Measurements from ENCODE around the gene MAPK12. TPM values are rescaled to one million over a fixed set of nuclear protein-coding genes. Genes with fewer than 3 reads are reported as not detected.

The MAPK12 gene
- total and polyA plus RNA-seq, 9 of the 15 experiments (the other 6 are each of a cell fraction or from before 2014, with no cell fraction given), result 0.79 to 71.5 (median 32.8) TPM

- TF ChIP-seq ETS1 (conservative IDR thresholded peaks at IDR 0.05; ENCODE audit: control insufficient read depth, low read depth, low read length) (no peak; the same call in 1 of the 2 replicates), SMAD2 (IDR thresholded peaks at IDR 0.05; ENCODE audit: low read depth, low read length) (no peak), ZBTB26 (CRISPR knock-in tag; IDR thresholded peaks at IDR 0.05) (no peak), HBP1 (CRISPR knock-in tag; IDR thresholded peaks at IDR 0.05) (no peak), ELF4 (CRISPR knock-in tag; IDR thresholded peaks at IDR 0.05) (no peak), CCNT2 (IDR thresholded peaks at IDR 0.05; ENCODE audit: borderline replicate concordance, extremely low read depth, insufficient read length, low read depth, low read length) (peak; percentile 22), NR2C2 (CRISPR knock-in tag; IDR thresholded peaks at IDR 0.05) (no peak), NR2C2 (tag; IDR thresholded peaks at IDR 0.05) (peak; percentile 45; the same call in 1 of the 2 replicates), EGR1 (conservative IDR thresholded peaks at IDR 0.05) (no peak), ZNF717 (CRISPR knock-in tag; IDR thresholded peaks at IDR 0.05) (no peak), ZNF408 (CRISPR knock-in tag; IDR thresholded peaks at IDR 0.05; ENCODE audit: low read depth) (no peak), SMARCC2 (IDR thresholded peaks at IDR 0.05; ENCODE audit: low read depth) (no peak), CBX2 (IDR thresholded peaks at IDR 0.05; ENCODE audit: insufficient read depth, low read length, poor library complexity, severe bottlenecking) (no peak), JUN (IDR thresholded peaks at IDR 0.05; ENCODE audit: borderline replicate concordance, low read depth, low read length) (no peak), JUN (CRISPR knock-in tag; IDR thresholded peaks at IDR 0.05; ENCODE audit: borderline replicate concordance) (no peak), SRSF9 (IDR thresholded peaks at IDR 0.05; ENCODE audit: borderline replicate concordance, low read depth, low read length) (no peak), RBBP5 (IDR thresholded peaks at IDR 0.05; ENCODE audit: borderline replicate concordance, insufficient read depth, low read length, poor library complexity, severe bottlenecking) (no peak), GATA2 (CRISPR knock-in tag; IDR thresholded peaks at IDR 0.05) (no peak), HDAC1 (IDR thresholded peaks at IDR 0.05) (no peak), SMARCB1 (IDR thresholded peaks at IDR 0.05; ENCODE audit: insufficient read length, low read depth) (no peak), ZNF444 (CRISPR knock-in tag; IDR thresholded peaks at IDR 0.05) (0 out of 2 replicates have a peak, but pooled peaks have one; percentile 64), SREBF2 (CRISPR knock-in tag; IDR thresholded peaks at IDR 0.05) (no peak), ZNF449 (CRISPR knock-in tag; IDR thresholded peaks at IDR 0.05) (no peak)
Observed at GRCh38 chr22:50261615-50262459, at the start of gene MAPK12 (continued).
